HG02970 (cell line): ENCODE data around the gene PACSIN1.

ENCODE experiments used
- ATAC-seq: cut with Tn5 transposase; IDR thresholded peaks from one replicate; pipeline ENCODE4 v1.9.1; 2021; ENCODE audit warnings: mild to moderate bottlenecking, moderate library complexity, moderate number of reproducible peaks; ENCODE audit not compliant: unreplicated experiment, low FRiP score

The PACSIN1 gene

DNA sequence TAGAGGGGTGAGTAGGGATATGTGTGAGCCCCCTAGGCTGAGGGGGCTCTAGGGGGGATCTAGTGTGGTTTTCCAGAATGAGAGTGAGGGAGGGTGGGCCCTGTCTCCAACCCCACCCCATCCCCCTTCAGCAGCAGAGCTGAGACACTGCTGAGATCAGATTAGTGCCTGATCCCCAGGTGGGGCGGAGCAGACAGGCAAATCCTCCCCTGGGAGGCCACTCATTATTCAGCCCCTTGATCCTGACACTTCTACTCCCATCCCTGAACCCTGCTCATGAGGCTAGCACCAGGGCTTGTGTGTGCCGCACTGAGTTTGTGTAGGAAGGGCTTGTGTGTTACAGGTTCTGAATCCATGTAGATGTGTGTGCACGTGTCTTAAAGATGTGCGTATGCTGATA is 47.8 kb downstream of the PACSIN1 start:
- ATAC-seq, result no peak

DNA sequence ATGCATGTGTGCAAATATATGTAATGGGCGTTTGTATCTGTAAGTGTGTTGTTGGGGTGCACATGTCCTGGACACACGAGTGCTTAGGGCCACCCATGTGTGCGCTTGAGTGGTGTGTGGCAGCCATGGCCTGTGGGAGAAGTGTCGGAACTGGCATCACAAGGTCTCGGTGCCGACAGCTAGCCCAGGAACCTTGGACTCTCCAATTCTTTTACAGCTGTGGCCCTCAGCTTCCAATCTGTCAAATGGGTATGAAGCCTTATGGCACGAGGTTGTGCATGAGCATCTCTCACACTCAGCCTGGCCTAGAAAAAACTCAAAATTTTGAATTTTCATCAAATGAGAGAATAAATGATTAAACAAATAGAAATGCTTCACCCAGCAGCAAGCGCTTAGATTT is 48.2 kb downstream of the PACSIN1 start:
- ATAC-seq, result no peak

DNA sequence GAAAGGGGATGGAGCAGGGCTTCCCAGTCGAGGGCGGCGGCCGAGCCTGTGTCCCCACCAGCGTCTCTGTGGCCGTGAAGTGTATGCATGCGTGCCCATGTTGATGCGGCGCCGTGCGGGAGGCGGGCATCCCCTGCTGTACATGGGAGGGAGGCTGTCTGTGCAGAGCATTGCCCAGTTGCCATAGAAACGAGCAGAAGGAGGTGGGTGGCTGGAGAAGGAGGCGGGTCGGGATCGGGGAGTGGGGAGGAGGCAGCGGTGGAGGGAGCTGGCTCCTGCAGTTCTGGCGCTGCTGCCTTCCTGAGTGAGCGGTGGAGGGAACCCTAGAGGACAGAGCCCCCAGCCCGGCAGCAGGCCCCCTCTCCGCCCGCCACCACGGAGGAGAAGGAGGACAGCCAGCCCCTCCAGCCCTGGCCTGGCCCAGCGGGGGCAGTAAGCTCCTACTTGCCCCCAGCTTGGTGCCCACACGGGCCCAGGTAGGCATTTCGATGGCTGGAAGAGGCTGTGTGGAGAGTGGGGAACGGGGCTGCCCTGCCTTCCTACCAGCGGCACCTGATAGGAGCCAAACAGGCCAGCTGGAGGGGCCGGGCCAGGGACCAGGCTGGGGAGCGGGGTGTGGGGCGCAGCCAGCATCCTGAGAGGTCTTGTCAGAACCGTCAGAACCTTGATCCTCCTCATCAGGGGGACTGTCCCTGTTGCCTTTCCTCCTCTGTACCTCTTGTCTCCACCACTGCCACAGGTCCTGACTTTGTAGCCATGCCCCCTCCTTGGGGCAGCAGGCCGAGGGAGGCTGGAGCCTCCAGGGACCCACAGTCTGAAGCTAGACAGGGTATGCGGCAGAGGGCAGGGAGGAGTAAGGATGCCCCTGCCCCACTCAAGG is 49.0 kb downstream of the PACSIN1 start:
- ATAC-seq, result no peak

DNA sequence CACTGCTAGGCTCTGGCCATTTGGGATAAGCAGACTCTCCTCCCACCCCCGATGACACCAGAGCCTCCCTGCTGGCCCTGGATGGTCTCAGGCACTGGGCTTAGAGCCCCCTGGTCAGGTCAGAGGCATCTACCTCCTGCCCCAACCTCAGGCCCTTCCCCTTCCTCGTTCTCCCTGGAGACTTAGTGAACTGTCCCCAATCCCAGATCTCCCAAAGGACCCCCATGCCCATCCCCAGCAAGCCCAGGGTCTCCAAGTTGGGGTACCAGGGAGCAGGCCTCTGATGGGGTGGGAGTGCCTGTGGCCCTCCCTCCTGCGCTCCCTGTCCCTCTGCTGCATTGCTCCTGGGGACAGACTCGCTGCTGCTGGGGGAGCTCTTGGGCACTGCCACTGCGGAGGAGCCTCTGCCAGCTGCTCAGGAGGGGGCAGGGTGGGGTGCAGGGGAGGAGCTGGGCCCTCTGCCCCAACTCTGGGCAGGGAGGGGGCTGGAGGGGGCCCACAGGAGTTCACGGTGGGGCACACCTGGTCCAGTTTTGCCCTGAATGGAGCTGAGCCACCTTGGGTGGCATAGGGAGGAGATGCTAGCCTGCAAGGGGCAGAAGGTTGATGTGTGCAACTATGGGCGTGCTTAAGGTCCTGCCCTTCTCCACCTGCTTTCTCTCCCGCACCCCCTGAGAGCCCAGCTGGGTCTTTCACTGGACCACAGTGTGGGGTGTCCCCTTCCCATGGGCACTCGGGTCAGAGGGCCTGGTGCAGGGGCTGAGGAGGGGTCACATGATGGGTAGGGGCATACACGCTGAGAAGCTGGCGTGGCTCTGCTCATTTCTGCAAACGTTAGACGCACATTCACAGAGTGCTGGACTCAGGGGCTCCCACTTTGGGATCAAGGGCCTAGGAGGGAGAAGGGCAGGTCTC is 49.9 kb downstream of the PACSIN1 start:
- no peak for ATAC-seq

- no peak for ATAC-seq
These were observed 50.8 kb downstream of the PACSIN1 start for GRCh38 chr6:34516391-34517324.

GRCh38 chr6:34517461-34517881 is 51.6 kb downstream of the PACSIN1 start:
- ATAC-seq, result no peak

GRCh38 chr6:34517966-34518365 is 52.1 kb downstream of the PACSIN1 start:
- no peak for ATAC-seq

DNA sequence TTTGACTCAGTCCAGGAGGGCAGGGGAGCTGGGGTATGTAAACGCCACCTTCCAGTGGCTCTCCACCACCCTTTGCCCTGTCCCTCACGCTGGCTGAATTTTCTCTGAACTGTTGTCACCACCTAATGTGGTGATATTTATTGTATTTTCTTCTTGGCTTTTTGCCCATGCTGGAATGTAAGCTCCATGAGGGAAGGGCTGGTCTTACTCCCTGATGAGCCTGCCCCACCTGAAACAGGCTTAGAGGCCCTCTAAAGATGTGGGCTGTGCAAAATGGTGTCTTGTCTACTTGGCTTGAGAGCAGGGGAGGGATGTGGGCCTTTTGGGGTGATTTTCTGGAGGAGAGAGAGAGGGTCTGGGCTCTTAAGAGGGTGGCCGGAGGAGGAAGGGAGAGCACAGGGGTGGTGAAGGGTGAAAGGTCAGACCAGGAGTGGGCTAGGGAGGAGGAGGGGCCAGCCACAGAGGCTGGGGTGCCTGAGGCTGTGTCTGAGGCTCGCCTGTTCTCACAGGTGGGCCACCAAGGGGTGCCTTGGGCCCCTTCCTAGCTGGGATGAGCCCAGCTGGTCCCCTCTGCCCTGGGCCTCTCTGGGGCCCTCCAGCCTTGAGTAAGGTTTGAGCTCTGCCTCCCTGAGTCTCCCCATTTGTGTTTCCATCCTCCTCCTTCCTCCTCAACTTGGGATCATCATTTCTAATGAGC is 52.9 kb downstream of the PACSIN1 start:
- ATAC-seq, result no peak

DNA sequence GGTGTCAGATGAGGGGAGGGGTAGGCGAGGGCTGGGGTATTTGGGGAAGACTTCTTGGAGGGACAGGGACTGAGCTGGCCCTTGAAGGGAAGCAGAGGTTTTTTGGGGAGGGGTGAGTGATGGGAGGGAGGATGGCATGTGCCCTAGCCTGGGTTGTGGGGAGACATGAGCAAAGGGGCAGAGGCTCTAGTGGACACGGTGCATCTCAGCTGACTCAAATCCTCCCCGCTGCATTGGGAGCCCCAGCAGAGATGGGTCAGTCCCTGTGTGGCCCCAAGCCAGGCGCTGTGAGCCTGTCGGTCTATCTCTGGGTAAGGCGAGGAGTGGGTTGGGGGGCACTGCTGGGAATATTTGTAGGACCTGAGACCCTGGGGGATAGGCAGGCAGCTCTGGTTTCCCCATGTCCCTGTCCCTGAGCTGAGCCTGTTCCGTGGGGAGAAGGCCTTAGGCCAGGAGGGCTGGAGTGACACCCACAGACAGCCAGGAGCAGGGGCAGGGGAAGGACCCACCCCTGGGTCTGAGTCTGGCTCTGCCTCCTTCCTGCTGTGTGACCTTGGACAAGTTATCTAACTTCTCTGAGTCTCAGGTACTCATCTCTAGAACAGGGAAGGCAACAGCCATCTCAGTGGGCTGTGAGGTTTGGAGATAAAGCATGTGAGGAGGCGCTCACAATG is 54.2 kb downstream of the PACSIN1 start:
- no peak for ATAC-seq

- ATAC-seq, result no peak
These were observed 55.0 kb downstream of the PACSIN1 start for GRCh38 chr6:34520645-34521462.

- ATAC-seq, result no peak
These were observed 55.8 kb downstream of the PACSIN1 start for GRCh38 chr6:34521463-34522285.

- ATAC-seq, result no peak
These were observed 56.9 kb downstream of the PACSIN1 start for GRCh38 chr6:34522761-34523160.

- ATAC-seq, result no peak
These were observed 57.7 kb downstream of the PACSIN1 start for GRCh38 chr6:34523441-34524206.

DNA sequence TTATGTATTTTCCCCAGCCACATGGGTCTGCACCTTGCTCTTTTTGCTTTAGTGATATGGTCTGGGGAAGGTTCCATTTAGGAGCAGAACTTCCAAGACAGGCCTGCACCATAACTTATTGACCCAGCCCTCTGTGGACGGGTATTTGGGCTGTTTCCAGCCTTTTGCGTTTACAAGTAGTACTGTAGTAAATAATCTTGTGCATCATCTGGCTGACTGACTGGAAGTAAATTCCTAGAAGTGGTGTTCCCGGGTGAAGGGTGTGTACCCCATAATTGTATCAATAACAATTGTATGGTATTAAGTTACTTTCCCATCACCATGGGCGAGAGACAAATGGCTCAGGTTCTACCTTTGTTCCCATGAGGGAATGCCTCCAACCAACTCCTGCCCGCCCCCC is 58.6 kb downstream of the PACSIN1 start:
- ATAC-seq, result no peak

GRCh38 chr6:34524971-34525370 is 59.1 kb downstream of the PACSIN1 start:
- ATAC-seq, result no peak

DNA sequence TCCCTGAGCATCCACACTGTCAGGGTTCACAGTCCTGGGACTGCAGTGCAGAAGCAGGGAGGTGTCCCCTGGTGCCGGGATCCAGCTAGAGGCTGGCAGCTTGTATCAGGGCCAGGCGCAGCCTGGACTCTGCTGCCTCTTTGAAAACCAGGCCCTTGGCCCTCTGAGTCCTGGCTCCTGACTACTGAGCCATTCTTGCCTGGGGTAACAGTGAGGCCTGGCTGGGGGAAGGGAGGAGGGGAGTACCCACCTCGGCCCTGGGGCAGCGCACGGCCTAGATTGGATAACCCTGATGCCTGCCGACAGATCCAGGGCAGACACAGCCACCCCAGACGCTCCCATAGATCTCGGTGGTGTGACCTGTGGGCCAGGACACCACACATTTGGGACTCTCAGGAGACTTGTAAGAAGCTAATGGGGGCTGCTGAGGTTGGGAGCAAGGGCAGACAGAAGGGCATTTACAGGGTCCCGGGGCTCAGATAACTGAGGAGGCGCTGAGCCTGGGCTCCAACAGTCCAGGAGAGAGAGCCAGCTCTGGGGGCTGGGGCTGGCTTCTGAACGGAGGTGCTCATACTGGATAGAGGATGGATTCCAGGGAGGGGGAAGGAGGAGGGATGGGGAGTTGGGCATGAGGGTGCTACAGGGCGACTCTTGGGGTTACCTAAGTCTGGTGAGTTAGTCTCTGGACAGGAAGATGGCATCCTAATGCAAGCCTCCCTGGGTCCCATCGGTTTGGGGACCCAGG is 59.7 kb downstream of the PACSIN1 start:
- ATAC-seq, result no peak
